Measurements from ENCODE around the gene KDM4C.
"Not testable (repeated sequence)": the region's sequence is repeated elsewhere in the genome, so short reads cannot be mapped to it uniquely, and the experiment has no call there.

KDM4C gene

DNA sequence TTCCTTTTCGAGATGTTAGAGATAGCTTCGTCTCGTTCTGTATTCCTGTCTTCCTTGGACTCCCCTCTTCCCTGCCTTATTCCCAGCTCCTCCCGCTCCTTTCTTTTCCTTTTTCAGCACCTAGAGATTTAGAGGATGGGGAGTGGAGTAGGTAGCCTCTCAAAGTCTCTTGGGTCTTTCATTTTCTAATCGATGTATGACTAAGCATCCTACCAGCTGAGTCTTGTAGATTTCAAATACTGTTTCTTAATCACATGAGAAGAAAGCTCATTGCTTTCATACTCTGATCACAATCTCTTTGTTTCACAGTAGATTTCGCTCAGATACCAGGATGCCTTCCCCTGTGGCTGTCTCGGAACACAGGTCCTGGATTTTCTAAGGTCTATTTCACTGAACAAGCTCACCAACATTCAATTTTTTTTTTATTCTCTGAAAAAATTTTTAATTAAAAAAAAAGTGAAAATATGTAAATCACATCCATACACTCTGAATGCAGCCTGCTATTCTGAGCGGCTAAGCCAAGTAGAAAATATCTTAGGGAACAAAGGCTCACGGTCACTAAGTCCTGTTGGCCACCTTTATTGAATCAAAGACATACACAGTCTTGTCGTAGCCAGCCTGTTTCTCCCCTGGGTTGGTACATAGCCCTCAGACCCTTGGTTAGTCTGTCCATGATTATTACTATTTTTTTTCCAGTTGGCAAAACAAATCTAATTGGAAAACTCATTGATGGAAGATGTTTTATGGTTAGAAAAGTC is 413.8 kb downstream of the KDM4C start:
- no peak for DNase-seq (ENCODE audit: low read depth)

DNA sequence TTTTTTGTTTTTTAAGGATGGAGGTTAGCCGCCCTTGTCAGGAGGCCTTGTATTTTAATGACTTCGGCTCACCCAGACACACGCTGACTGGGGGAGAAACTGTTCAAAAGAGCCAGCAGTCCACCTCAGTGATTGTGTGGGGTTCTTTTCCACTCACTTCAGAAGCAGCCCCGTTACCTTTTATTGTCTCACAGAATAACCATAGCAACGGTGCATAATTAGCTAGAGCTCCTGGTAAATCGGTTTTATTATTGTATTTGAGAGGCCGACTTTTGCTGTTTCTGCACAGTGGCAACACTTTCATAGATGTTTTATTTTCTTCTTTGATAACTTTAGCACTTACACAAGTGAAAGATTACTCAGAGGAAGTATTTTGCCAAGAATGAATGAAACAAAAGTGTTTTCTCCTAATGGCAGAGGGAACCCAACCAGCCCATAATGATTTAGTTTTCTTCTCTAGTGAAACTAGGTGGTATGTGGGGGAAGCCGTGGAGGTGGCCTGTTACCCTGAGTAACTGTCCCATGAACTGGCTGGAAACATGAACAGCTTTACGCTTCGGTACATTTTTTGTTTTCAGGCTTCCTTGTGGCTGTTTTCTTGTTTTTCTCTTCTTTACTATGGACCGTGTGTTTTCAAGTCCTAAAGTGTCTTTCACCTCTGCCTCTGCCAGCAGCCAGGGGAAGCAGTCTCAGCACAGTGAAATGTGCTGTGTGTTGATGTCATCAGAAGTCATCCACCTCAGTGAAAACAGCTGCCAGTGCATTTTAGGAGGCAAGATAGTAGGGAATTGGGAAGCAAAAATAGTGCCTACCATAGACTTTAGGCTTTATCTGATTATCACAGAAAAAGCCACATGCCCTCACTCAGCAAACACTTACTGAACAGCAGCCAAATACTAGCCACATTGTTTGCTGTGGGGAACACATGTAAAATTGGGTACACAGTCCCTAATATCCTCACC is 414.7 kb downstream of the KDM4C start:
- no peak for DNase-seq (ENCODE audit: low read depth)

DNA sequence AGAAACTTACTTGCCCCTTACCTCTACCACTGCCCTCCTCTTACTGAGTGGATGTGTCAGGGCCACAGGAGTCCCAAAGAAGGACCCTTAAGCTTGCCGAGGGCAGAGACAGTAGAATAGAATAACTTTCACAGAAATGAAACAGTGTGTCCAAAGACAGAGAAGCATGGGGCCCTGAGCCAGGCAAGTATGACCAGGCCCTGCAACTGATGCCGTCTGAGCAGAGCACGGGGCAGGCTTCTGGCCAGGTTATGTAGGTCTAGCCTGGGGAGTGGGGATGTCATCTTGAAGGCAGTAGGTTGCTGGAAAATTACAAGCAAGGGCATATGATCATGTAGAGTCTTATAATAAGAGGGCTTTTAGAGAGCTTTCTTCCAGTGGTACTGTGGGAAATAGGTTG is 415.4 kb downstream of the KDM4C start:
- no peak for DNase-seq (ENCODE audit: low read depth)

DNA sequence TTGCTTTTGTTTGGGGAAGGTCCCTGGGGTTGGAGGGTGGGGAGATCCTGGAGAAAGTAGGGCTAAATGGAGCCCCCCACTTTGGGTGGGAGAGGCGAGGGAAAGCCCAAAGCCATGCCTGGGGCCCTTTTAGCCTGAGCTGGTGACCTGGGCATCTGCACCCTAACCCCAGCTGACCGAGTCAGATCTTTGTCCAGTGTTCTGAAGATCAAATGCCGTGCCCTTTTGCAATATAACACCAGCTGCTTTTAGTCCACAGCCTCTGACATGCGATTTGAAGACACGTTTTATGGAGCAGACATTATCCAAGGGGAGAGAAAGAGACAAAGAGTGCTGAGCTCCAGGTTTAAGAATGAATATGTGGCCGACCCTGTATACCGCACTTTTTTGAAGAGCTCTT is 416.5 kb downstream of the KDM4C start:
- no peak for DNase-seq (ENCODE audit: low read depth)

DNA sequence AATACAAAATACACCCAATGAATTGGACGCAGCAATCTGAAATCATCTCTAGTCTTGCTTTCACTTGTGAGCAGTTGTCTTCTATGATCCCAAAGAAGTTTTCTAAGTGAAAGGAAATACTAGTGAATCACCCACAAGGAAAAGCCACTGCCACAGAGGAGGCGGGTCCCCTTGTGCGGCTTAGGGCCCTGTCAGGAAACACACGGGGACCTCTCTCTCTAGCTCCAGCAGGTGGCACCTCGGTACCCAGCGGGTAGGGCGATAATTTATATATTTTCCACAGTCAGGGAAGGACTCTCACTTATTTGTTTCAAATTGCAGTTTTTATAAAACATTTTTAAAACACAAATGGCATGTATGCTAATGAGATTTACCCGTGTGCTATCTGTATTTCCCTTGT is 417.1 kb downstream of the KDM4C start:
- DNase-seq (ENCODE audit: low read depth) = no peak

DNA sequence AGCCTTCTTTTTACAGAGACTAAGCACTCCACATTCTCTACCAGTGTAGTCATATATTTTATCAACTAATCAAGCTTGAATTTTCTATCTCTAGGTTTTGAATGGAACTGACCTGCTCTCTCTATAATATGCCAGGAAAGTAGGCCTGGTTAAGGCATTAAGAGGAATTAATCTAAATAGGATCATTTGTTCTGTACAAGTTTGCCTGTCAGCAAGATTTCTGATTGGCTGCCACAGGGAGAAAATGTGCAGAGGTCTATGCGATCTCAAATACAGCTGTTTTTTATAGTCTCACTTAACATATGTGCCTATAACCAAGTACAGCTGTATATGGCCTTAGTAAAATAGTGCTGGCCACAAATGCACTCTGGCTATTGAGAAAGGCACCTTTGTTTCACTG is 418.8 kb downstream of the KDM4C start:
- DNase-seq (ENCODE audit: low read depth) = no peak

DNA sequence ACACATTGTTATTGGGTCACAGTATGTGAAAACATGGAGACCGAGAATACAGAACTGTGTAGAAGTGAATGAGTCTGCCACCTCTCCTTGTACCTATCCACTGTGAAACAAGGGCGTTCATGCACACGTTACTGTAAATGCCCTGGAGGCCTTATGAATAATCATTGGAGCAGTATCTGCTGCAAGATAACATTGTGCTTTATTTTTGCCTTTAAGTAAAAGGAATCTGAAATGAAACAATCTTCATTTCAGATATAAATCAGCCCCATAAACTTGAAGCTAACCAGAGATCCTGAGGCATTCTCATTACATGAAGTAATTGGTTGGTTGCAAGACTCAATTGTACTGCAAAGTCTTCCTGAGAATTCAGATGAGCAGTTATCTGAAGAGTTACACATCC is 419.6 kb downstream of the KDM4C start:
- DNase-seq (ENCODE audit: low read depth) = peak; percentile 68

DNA sequence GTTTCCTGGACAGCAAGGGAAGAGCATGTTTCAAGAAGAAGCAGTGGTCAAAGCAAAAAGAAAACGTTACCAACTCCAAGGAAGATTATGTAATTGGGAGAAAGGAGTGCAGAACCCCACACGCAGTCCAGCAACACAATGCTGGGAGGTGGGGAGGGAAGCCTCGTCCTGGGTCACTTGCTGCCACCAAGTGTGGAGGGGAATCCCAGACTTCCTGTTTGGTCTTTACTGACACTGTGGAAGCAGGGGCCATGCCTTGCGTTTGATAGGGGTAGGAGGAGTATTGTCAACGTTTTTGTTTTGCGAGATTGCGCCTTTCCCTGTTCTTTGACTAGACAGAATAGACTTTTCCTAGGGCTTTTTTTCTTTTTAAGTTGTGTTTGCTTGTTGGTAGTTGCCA is 421.0 kb downstream of the KDM4C start:
- DNase-seq (ENCODE audit: low read depth) = no peak

DNA sequence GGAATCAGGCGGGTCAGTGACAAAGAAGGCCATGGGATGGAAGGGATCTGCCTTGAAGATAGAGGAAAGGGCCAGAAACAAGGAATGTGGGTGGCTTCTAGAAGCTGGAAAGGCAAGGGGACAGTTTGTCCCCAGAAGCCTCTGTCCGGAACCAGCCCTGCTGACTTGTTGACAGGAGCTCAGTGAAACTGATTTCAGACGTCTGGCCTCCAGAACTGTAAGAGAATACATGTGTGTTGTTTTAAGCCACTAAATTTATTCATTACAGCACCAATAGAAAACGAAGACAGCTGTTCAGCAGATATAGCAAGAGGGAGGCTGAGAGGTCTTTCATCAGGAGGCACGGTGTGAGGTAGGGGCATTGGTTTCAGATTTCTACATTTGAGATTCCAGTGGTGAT is 422.5 kb downstream of the KDM4C start:
- no peak for DNase-seq (ENCODE audit: low read depth)

DNA sequence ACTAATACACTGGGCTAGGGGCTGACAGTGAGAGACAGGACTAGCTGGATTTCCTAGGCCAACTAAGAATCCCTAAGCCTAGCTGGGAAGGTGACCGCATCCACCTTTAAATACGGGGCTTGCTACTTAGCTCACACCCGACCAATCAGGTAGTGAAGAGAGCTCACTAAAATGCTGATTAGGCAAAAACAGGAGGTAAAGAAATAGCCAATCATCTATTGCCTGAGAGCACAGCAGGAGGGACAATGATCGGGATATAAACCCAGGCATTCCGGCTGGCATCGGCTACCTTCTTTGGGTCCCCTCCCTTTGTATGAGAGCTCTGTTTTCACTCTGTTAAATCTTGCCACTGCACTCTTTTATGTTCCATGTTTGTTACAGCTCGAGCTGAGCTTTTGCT is 425.4 kb downstream of the KDM4C start:
- DNase-seq (ENCODE audit: low read depth) = not testable (repeated sequence)

DNA sequence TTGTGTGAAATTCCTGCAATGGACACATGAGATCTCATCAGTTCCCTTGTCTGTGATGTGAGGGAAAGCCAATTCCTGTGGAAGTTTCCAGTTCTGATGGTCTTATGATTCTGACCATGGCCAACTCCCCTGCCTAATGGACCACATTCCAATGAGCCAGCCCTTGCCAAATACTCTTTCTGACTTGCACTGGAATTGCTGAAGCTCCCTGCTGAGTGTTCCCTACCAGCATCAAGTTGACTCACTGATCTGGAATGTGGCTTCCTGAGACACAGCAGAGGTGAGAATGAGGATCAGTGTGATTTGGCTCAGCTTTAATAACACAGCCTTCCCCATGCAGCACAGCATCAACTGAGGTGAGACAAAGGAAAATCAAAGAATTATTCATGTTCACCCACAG is 427.8 kb downstream of the KDM4C start:
- peak; percentile 89 for DNase-seq (ENCODE audit: low read depth)

DNA sequence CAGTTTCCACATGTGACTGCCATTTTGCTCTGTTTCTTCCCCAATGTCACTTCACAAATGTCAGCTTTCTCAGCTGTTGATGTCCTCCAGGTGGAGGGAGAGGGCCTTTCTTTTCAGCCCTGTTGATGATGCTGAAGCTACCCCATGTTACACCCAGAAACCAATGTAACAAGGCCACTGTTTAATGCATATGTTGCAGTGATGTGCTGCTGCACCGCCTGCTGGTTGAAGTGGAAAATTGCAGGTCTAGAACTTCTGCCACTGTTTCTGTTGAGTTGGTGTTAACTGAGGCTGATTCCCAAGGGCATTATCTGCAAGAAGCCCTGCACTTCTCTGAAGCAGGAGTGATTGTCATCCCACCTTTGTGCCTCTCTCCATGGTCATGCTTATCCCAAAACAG is 428.4 kb downstream of the KDM4C start:
- DNase-seq (ENCODE audit: low read depth) = peak; percentile 31

DNA sequence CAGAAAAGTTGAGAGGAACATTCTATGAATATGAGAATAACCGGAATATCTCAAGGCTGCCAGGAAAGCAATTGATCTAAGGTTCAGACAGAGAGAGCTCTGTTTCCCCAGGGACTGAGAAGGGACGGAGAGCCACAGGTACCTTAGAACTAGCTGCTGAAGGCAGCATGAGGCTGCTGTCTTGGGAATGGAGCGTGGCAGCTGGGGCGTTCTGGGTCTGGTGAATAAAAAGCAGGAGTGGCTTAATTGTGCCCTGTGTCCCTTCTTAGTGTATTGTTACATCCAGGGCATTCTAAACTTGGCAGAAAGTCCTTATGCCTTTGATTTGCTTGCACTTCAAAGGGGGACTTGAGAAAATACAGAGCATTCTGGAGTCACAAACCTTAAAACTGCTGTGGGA is 434.5 kb downstream of the KDM4C start:
- no peak for DNase-seq (ENCODE audit: low read depth)

DNA sequence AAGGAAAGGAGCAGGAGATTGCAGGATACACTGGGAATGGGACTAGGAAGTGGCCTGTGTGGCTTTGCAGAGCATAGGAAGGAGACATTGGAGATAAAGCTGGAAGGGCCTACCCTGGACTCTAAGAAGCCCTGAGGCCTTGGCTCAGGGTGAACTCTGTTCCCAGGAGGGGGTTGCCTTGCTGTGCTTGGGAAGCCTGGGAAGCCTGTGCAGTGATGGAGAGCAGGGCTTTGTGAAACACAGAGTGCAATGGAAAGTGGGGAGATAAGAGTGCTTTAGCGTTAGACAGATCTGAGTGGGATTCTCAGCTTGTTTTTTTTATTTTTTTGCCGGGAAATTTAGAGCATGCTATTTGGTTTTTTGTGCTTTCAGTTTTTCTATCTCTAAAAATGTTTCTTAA is 437.8 kb downstream of the KDM4C start:
- no peak for DNase-seq (ENCODE audit: low read depth)

DNA sequence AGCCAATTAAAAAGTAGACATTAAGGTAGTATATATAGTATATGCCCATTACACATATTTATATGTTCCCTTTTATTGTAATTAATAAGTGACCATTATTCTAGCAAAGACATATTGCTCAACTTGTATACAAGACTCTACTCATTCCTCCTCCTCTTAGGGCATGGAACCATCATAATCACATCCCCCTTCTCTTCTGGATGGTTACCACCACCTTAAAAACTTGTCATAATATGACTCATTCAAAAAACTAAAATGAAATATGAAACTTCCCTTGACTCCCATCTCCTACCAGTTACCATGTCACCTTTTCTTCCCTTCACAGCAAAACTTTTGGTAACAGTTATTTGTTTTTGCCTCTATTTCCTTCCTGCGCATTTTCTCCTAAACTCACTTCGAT is 438.7 kb downstream of the KDM4C start:
- no peak for DNase-seq (ENCODE audit: low read depth)

DNA sequence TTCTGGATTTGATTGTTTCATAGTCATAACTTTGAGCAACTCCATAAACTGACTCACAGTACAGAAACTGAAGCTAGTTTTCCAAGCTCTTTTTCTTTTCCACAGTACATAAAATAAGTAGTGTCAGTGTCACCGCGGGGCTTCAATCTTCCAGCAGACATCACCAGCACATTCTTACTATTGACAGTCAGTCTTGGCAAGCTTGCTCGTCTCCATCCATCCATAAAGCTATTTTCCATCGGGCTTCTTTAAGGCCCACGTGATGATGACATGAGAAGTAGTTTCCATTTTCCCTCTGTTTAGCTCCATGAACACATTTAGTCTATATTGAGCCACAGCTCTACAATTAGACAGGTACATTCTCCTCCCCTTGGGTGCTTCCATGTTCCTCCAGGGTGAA is 443.4 kb downstream of the KDM4C start:
- no peak for DNase-seq (ENCODE audit: low read depth)

DNA sequence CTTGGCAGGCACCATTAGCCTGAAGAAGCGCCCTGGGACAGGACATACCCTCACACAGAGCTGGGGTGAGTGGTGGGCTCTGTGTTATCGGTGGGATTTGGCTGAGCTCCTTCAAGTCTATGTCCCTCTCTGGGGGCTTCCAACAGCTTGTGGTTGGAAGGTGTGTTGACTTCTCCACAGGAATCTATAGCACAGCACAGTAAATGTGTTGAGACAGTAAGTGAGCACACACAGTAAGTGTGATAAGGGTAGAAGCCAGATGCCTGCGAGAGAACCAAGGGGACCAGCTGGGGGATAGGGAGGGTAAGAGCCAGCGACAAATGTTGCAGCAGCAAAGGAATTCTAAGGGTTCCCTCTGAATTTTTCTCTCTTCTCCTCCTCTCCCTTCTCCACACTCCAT is 448.0 kb downstream of the KDM4C start:
- no peak for DNase-seq (ENCODE audit: low read depth)

DNA sequence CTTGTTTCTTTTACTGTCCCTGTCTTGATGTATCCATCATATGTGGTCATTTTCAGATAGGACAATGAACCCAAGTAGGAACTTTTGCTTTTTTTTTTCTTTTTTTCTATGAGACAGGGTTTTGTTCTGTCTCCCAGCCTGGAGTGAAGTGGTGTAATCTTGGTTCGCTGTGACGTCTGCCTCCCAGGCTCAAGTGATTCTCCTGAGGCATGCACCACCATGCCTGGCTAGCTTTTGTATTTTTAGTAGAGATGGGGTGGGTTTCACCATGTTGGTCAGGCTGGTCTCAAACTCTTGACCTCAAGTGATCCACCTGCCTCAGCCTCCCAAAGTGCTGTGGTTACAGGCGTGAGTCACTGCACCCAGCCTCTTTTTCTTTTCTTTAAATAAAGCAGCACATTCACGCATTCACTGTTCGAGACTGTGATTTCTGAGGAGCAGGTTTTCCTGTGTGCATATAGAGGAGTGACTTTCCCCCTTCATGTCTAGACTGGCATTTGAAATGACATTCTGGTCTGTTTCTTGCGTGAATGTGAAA is 448.5 kb downstream of the KDM4C start:
- no peak for DNase-seq (ENCODE audit: low read depth)

DNA sequence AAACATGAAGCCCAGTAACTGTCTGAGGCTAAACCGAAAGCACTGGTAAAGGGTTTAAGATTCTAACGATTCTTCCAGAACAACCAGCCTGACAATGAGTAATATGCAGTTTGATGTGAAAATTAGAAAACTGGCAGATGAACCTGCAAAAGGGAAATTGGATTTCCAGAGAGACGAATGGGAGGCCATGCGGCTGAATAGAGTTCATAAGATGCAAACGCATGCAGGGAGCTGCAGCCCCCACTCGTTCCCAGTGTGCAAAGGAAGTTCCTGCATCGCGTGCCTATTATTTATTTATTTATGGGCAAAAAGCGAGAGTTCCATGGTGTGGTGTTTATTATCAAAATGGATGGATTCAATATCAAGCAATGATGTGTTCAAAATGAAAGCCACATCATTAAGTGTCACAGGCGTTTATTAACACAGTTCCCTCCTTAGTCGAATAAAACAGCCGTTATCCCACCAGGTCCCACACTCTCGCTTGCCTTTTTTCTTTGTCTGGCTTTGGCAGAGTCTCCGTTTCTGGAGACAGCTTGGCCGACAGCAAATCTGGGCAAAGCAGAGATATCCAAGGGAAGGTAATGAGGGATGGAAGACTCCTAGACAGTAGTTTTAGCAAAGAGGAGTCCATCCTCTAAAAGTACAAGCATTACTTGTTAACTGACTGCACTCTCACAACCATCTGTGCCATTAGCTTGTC is 451.4 kb downstream of the KDM4C start:
- DNase-seq (ENCODE audit: low read depth) = no peak

DNA sequence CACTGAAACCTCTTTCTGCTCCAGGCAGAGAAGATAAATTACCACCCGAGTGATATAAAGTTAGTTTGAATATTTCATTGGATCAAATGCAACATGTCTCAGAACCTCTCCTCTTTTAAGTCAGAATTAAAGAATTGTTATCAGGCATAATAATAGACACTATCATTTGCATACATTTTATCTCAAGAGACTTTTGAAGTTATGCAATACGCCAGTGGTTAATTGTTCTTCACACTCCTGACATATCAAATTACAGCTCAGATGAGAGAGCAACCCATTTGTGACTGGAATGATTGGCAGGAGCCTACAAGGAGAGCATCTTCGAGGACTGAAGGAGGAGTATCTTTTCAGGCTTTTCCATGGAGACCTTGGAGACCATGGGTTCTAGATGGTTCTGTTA is 452.2 kb downstream of the KDM4C start:
- no peak for DNase-seq (ENCODE audit: low read depth)

DNA sequence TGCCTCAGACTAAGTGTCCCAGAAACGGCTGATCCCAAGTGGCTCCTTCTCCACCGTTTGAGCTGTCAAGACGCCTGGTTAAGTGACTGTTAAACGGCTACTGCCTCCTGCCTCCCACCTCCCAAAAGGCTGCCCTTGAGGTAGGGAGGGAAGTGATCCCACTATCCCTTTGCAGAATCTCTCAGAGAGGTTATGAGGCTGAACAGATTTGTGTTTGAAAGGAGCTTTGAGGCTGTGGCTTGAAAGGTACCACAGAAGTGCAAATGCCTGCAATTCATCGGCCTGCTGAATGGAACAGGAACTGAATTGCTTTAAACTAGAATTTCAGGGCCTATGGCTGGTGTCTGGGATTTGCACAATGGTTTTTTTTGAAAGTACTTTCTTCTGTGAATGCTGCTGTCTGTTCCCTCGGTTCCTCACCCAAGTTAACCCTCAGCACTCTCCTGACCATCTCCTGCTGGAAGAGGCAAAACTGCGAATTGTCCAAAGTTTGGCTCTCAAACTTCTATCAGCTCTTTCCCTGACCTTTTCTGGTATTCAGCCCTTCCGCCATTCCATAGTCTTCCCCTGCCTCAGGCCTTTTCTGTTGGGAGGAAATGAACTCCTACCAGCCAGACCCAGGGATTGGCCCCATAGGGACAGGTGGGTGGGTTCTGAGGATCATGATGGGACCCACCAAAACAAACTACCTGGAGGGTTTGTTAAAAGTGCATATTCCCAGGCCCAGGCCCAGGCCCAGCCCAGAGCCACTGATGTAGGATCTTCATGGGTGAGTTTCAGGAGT is 453.3 kb downstream of the KDM4C start:
- no peak for DNase-seq (ENCODE audit: low read depth)

DNA sequence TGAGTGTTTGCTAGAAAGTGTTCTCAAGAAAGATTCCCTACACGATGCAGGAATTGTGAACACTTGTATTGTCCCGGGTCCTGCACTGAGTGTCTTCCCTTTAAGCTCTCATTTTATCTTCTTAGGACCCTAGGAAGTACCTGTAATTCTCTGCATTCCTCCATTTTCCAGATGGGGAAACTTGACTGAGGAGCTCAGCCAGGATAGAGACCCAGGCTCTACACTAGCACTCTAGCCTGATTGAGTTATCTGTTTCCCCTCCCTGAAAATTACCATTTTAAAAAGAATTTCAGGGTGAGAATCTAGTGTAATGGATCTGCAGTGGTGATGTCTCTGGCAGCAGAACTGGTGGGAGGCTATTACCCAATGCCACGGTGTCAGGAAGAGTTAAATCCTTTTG is 453.9 kb downstream of the KDM4C start:
- DNase-seq (ENCODE audit: low read depth) = no peak

All from amniotic epithelial cell (primary cell).